MM.1S (cell line): ENCODE measurements around the gene P4HTM.

ENCODE experiments used
- DNase-seq: peaks from one replicate; pipeline ENCODE4 v3.0.0-alpha.2; 2015
- H2AFZ ChIP-seq: fragments of 300-600 bp; sonication (generic); 2 replicates; pipeline ENCODE4 v1.6.0; 2016; ENCODE audit warnings: antibody characterized with exemption, low read length
- H3F3A ChIP-seq: fragments of 300-600 bp; sonication (generic); 2 replicates; pipeline ENCODE4 v1.6.1; 2016; ENCODE audit warnings: mild to moderate bottlenecking, antibody characterized with exemption, low read length, moderate library complexity, mixed read lengths; ENCODE audit not compliant: insufficient read depth
- H3K27ac ChIP-seq: fragments of 300-600 bp; sonication (generic); 2 replicates; pipeline ENCODE4 v1.5.1; 2016; ENCODE audit warnings: mild to moderate bottlenecking, low read length
- H3K27me3 ChIP-seq: fragments of 300-600 bp; sonication (generic); replicated peaks from 2 replicates; pipeline ENCODE4 v1.6.0; 2016; ENCODE audit warnings: low read length; ENCODE audit not compliant: insufficient read depth
- H3K36me3 ChIP-seq: fragments of 300-600 bp; sonication (generic); replicated peaks from 2 replicates; pipeline ENCODE4 v1.6.1; 2016; ENCODE audit warnings: mild to moderate bottlenecking, low read length, mixed read lengths; ENCODE audit not compliant: insufficient read depth
- H3K4me1 ChIP-seq: fragments of 300-600 bp; sonication (generic); 2 replicates; pipeline ENCODE4 v1.6.1; 2016; ENCODE audit warnings: low read length, mixed read lengths
- H3K4me2 ChIP-seq: fragments of 300-600 bp; sonication (generic); 2 replicates; pipeline ENCODE4 v1.6.0; 2016; ENCODE audit warnings: low read depth, low read length
- H3K4me3 ChIP-seq: fragments of 300-600 bp; sonication (generic); 2 replicates; pipeline ENCODE4 v1.5.1; 2016; ENCODE audit warnings: low read length, mixed read lengths
- H3K79me2 ChIP-seq: fragments of 300-600 bp; sonication (generic); 2 replicates; pipeline ENCODE4 v1.6.1; 2016; ENCODE audit warnings: mixed run types, low read length, mixed read lengths
- H3K9ac ChIP-seq: fragments of 300-600 bp; sonication (generic); 2 replicates; pipeline ENCODE4 v1.6.1; 2016; ENCODE audit warnings: low read length, mixed read lengths
- H3K9me2 ChIP-seq: fragments of 300-600 bp; sonication (generic); replicated peaks from 2 replicates; pipeline ENCODE4 v1.6.1; 2016; ENCODE audit warnings: mild to moderate bottlenecking, low read length, mixed read lengths; ENCODE audit not compliant: insufficient read depth
- H3K9me3 ChIP-seq: fragments of 300-600 bp; sonication (generic); replicated peaks from 2 replicates; pipeline ENCODE4 v1.6.1; 2016; ENCODE audit warnings: mild to moderate bottlenecking, low read length, mixed read lengths; ENCODE audit not compliant: insufficient read depth
- H4K20me1 ChIP-seq: fragments of 300-600 bp; sonication (generic); 2 replicates; pipeline ENCODE4 v1.6.1; 2016; ENCODE audit warnings: mild to moderate bottlenecking, low read length, moderate library complexity, mixed read lengths; ENCODE audit not compliant: insufficient read depth
- CTCF ChIP-seq: fragments of 300-600 bp; sonication (generic); IDR thresholded peaks from 2 replicates; pipeline ENCODE4 v1.5.1; 2016; ENCODE audit warnings: antibody characterized with exemption, low read length, mixed read lengths
- EZH2 ChIP-seq: fragments of 300-600 bp; sonication (generic); optimal IDR thresholded peaks from 2 replicates; pipeline ENCODE3; 2017; ENCODE audit warnings: low read depth, mild to moderate bottlenecking, antibody characterized with exemption, low read length, mixed read lengths
- EZH2phosphoT487 ChIP-seq: fragments of 300-600 bp; sonication (generic); IDR thresholded peaks from 2 replicates; pipeline ENCODE4 v1.6.1; 2018; ENCODE audit warnings: antibody characterized with exemption, low read length

Gene P4HTM

GRCh38 chr3:49017229-49017970 lies 27.4 kb downstream of the P4HTM start:
- Histone ChIP-seq H3K4me1 (peaks cover 16% of the 10 kb centered on the region), H3K4me3 (peak overlapping the region; percentile 86), H3K36me3 (peaks cover 7% of the 10 kb centered on the region; the same call in 1 of the 2 replicates), H3K9me3 (no peaks in the 10 kb centered on the region), H3K79me2 (peaks cover 47% of the 10 kb centered on the region), H3K27ac (peak overlapping the region; percentile 72; the same call in 1 of the 2 replicates), H3K27me3 (no peaks in the 10 kb centered on the region), H3K4me2 (peak overlapping the region; percentile 95), H3K9me2 (no peaks in the 10 kb centered on the region), H3F3A (peaks cover 58% of the 10 kb centered on the region), H2AFZ (peak overlapping the region; percentile 74), H4K20me1 (0 out of 2 replicates have a peak, but pooled peaks cover 2% of the 10 kb centered on the region), H3K9ac (peak overlapping the region; percentile 73; the same call in 1 of the 2 replicates)
- TF ChIP-seq CTCF (no peak), EZH2 (no peak), EZH2phosphoT487 (no peak)
- peak; percentile 34 for DNase-seq

GRCh38 chr3:49017971-49018706 lies 28.1 kb downstream of the P4HTM start, which contains the start of gene DALRD3:
Gene DALRD3 (minus strand): TSS chr3:49018580. CDS start chr3:49018564, 16 bp downstream.
- peak within 1 kb of the TSS; percentile 72; the same call in 1 of the 2 replicates for H3K27ac ChIP-seq
- H3K4me1 ChIP-seq = peaks cover 21% of the 10 kb centered on the region
- H3K79me2 ChIP-seq = peaks cover 47% of the 10 kb centered on the region
- H2AFZ ChIP-seq = peak within 1 kb of the TSS; percentile 74
- H3K27me3 ChIP-seq = no peaks in the 10 kb centered on the region
- TF ChIP-seq CTCF (no peak), EZH2 (no peak), EZH2phosphoT487 (no peak)
- H3K4me3 ChIP-seq = peak within 1 kb of the TSS; percentile 86
- H4K20me1 ChIP-seq = 0 out of 2 replicates have a peak, but pooled peaks cover 2% of the 10 kb centered on the region
- peak; percentile 67 for DNase-seq
- H3K9me3 ChIP-seq = no peaks in the 10 kb centered on the region
- peaks cover 7% of the 10 kb centered on the region; the same call in 1 of the 2 replicates for H3K36me3 ChIP-seq
- peak within 1 kb of the TSS; percentile 95 for H3K4me2 ChIP-seq
- no peaks in the 10 kb centered on the region for H3K9me2 ChIP-seq
- peak within 1 kb of the TSS; percentile 73 for H3K9ac ChIP-seq
- H3F3A ChIP-seq = peaks cover 64% of the 10 kb centered on the region

- peak overlapping the region; percentile 72; the same call in 1 of the 2 replicates for H3K27ac ChIP-seq
- peak overlapping the region; percentile 73 for H3K9ac ChIP-seq
- no peaks in the 10 kb centered on the region for H3K27me3 ChIP-seq
- H3K79me2 ChIP-seq = peaks cover 47% of the 10 kb centered on the region
- H4K20me1 ChIP-seq = 0 out of 2 replicates have a peak, but pooled peaks cover 2% of the 10 kb centered on the region
- DNase-seq = peak; percentile 52
- H3K9me3 ChIP-seq = no peaks in the 10 kb centered on the region
- H3K4me3 ChIP-seq = peak overlapping the region; percentile 86
- peaks cover 7% of the 10 kb centered on the region; the same call in 1 of the 2 replicates for H3K36me3 ChIP-seq
- TF ChIP-seq CTCF (no peak), EZH2 (no peak), EZH2phosphoT487 (no peak)
- H3F3A ChIP-seq = peaks cover 67% of the 10 kb centered on the region
- H3K9me2 ChIP-seq = no peaks in the 10 kb centered on the region
- peak overlapping the region; percentile 74 for H2AFZ ChIP-seq
- peaks cover 24% of the 10 kb centered on the region for H3K4me1 ChIP-seq
- peak overlapping the region; percentile 95 for H3K4me2 ChIP-seq
These were observed 28.6 kb downstream of the P4HTM start for GRCh38 chr3:49018707-49019006.
